GM12801 (cell line): Measurements from ENCODE around the gene TCF4.

Experiments
- CTCF ChIP-seq: IDR thresholded peaks from one replicate; pipeline ENCODE4 v1.5.1; 2011; ENCODE audit warnings: control low read depth; ENCODE audit not compliant: insufficient read length; ENCODE audit errors: extremely low read depth

Gene TCF4

DNA sequence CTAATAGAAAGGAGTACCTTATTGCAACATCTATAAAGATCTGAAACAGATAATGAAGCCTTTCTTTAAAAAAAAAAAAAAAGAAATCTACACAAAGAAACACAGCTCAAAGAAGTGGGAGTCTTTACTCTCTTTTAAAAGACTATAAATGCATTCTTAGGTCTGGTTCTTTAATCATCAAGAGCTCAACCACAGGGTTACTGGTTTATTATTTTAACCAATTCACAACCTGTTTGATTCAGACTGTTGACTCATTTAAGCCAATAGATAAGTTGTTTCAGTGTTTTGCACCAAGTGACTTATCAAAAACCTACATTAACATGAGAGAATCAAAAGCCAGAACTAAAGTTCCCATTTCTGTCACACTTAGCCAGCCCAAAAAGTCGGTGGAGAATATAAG, 93.1 kb downstream of the TCF4 start:
- TF ChIP-seq CTCF: no peak

GRCh38 chr18:55494441-55494840, 93.6 kb downstream of the TCF4 start:
- no peak for TF ChIP-seq CTCF

DNA sequence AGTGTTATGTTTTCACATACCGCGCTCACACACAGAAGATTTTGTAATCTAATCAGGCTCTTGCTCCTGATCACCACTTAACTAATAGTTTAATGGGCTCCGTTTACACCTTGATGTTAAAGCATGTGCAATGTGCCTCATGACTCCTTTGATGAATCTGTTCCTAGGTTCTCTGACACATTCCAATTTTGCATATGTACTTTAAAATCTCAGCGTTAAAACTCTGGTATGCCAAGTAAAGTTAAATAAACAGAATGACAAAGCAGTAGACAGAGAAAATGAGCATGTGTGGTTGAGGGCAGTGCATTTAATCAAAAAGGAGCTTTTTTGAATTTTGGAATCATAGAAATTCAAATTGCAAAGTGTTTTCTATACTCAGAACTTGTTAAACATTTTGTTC, 96.4 kb downstream of the TCF4 start:
- TF ChIP-seq CTCF: no peak

DNA sequence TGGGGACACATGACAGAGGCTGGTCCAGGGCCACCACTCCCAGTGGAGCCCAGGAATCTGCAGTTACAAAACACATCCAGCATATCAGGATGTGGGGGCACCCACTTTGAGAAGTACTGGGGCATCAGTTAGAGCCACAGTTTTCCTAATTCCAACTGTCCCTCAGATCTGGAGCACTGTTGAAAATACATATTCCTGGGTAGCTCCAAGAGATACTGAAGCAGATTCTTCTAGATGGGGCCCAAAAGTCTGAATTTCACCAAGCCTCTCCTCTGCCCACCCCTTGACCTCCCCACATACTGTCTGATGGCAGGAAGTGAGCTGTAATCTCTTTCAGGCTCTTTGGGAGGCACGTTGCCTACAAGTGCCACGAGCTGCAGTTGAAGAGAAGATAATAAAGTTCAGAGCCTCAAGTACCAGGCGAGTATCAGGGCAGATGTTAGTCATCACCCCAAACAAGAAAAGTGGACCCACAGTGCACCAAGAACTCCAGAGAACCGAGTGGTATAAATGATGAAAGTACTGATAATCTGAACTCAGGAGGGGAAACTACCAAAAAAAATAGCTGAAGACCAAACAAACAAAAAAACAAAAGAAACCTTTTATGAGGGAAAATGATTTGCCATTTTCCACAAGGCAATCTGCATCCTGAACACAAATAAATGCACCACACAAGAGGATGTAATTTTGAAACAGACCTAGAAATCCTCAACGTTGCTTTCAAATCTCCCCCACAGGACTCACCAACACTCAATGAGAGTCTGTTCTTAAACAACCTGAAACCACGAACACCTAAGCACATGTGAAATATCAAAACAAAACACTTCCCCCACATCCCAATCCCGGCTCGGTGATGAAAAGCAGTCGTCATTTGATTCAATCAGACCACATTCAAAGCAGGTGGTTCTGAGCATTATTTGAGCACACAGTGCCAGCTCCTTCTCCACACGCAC, 98.7 kb downstream of the TCF4 start:
- no peak for TF ChIP-seq CTCF

- TF ChIP-seq CTCF: no peak
Observed at GRCh38 chr18:55488473-55488872, 99.5 kb downstream of the TCF4 start.

- no peak for TF ChIP-seq CTCF
Observed at GRCh38 chr18:55487997-55488396, 100.0 kb downstream of the TCF4 start.

GRCh38 chr18:55486936-55487335, 101.1 kb downstream of the TCF4 start:
- no peak for TF ChIP-seq CTCF
